Mucosa of descending colon (tissue), 3 donors: Measurements from ENCODE around the gene EIF3I. TPM values are rescaled to one million over a fixed set of nuclear protein-coding genes. Genes with fewer than 3 reads are reported as not detected.
A peak's percentile ranks its signal among the peaks of the same experiment; 100 is the strongest.

Experiments
- ATAC-seq: fragments of 200-7000 bp; cut with Tn5 transposase; one replicate; pipeline ENCODE4 v1.9.1; 2020; ENCODE audit warnings: mild to moderate bottlenecking, moderate library complexity
- DNase-seq, 3 donors: peaks; one replicate each; pipeline ENCODE4 v3.0.0-alpha.2; 2020
- H3K36me3 ChIP-seq: fragments of 200-600 bp; one replicate; pipeline ENCODE4 v1.8.0; 2021; ENCODE audit warnings: low read depth, mild to moderate bottlenecking
- H3K4me1 ChIP-seq: fragments of 200-600 bp; one replicate; pipeline ENCODE4 v1.8.0; 2021; ENCODE audit warnings: low read depth, mild to moderate bottlenecking
- H3K4me3 ChIP-seq: fragments of 200-600 bp; one replicate; pipeline ENCODE4 v1.8.0; 2021; ENCODE audit warnings: mild to moderate bottlenecking
- H3K9me3 ChIP-seq: fragments of 200-600 bp; one replicate; pipeline ENCODE4 v1.8.0; 2021; ENCODE audit warnings: mild to moderate bottlenecking
- CTCF ChIP-seq: fragments of 200-600 bp; IDR thresholded peaks from one replicate; pipeline ENCODE4 v1.8.0; 2022; ENCODE audit warnings: antibody characterized with exemption, mild to moderate bottlenecking
- intact Hi-C, 2 donors: fragments of 100-400 bp; cut with DNase I in 1 of 2; cut with micrococcal nuclease in 1 of 2; formaldehyde crosslinking; loops; one replicate each; pipeline versions ENCODE4 v1.11.0 to v1.11.1; 2022; cut with DNase I, micrococcal nuclease
- total RNA-seq, 3 donors: library from RNA; stranded (reverse); fragmentation: NEBNext Ultra II Directional in 2 of 3; extraction: Animal tissue kit (Norgen Biotek cat#: 25700) in 2 of 3; gene quantifications; one replicate each; pipeline versions ENCODE4 v1.2.1 to v1.2.4, GENCODE V29; 2021 to 2023
- donor health status: DM: no; HTN: no; CAD: no; lungs with moderate emphysema.
- donor health status: DM: no; HTN: no; CAD: no.
- donor health status: DM: no; HTN: yes; CAD: no.

EIF3I gene
- total RNA-seq, 3 donors from 2014 or later = 111 to 138 (median 115) TPM

- DNase-seq = no peak
- no peak for TF ChIP-seq CTCF
- Histone ChIP-seq H3K36me3 (peaks cover 9% of the 10 kb centered on the region), H3K4me3 (no peak overlapping the region), H3K4me1 (peaks cover under 1% of the 10 kb centered on the region), H3K9me3 (no peaks in the 10 kb centered on the region)
- ATAC-seq = no peak
- intact Hi-C loops = no loop called here
Measured at GRCh38 chr1:32195972-32196823, 26.0 kb upstream of the EIF3I start.

- no peak for ATAC-seq
- peaks cover 7% of the 10 kb centered on the region for H3K4me1 ChIP-seq
- H3K9me3 ChIP-seq = no peaks in the 10 kb centered on the region
- H3K36me3 ChIP-seq = peaks cover 7% of the 10 kb centered on the region
- DNase-seq = no peak
- H3K4me3 ChIP-seq = no peak overlapping the region
- intact Hi-C loops = no loop called here
- TF ChIP-seq CTCF = no peak
Measured at GRCh38 chr1:32197074-32197473, 25.1 kb upstream of the EIF3I start.

GRCh38 chr1:32197837-32198236, 24.4 kb upstream of the EIF3I start:
- ATAC-seq = no peak
- H3K36me3 ChIP-seq = peaks cover 3% of the 10 kb centered on the region
- DNase-seq = no peak
- no peak overlapping the region for H3K4me3 ChIP-seq
- H3K4me1 ChIP-seq = peaks cover 7% of the 10 kb centered on the region
- TF ChIP-seq CTCF = no peak
- no peaks in the 10 kb centered on the region for H3K9me3 ChIP-seq
- intact Hi-C loops = no loop called here

GRCh38 chr1:32198237-32199042, 23.8 kb upstream of the EIF3I start:
- peaks cover 3% of the 10 kb centered on the region for H3K36me3 ChIP-seq
- TF ChIP-seq CTCF = no peak
- ATAC-seq = no peak
- DNase-seq = no peak
- no peaks in the 10 kb centered on the region for H3K9me3 ChIP-seq
- H3K4me1 ChIP-seq = peaks cover 7% of the 10 kb centered on the region
- intact Hi-C loops = no loop called here
- H3K4me3 ChIP-seq = no peak overlapping the region

GRCh38 chr1:32199043-32199716, 23.0 kb upstream of the EIF3I start:
- Histone ChIP-seq H3K4me1 (peaks cover 7% of the 10 kb centered on the region), H3K36me3 (no peaks in the 10 kb centered on the region), H3K9me3 (no peaks in the 10 kb centered on the region), H3K4me3 (no peak overlapping the region)
- intact Hi-C loops = no loop called here
- no peak for TF ChIP-seq CTCF
- no peak for ATAC-seq
- peak in 1 of 3 donors; percentile 16 for DNase-seq
